Suppressor macrophage (primary cell): Measurements from ENCODE around the gene FMO2.

Source experiments
- DNase-seq, 4 experiments: peaks; one replicate each; pipeline ENCODE4 v3.0.0-alpha.2; 2020 to 2022

The FMO2 gene

DNA sequence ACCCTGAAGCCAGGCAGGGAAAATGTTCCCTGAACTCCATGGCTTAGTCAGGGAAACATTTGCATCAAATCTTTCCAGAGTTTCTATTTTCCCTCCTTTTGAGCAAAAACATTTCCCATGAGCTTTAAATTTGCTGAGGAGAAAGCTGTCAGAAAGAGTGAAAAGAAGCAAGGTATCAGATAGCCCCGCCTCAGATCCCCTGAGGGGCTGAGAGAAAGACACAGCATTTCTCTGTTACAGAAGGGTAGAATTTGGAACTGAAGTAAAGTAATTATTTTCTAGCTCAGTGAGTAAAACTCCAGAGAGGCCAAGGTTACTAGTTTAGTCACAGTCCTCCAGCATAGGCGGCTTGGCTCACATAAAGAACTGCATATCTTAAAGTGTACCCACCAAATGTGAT, 73.8 kb downstream of the FMO2 start:
- no peak for DNase-seq
